ENCODE measurements around the gene IRF3.
A peak's percentile ranks its signal among the peaks of the same experiment; 100 is the strongest.

The IRF3 gene

GRCh38 chr19:49679771-49680413 lies 14.2 kb upstream of the IRF3 start:
- ATAC-seq, result no peak
- TF ChIP-seq CSRNP3 (CRISPR knock-in tag; IDR thresholded peaks at IDR 0.05) (no peak), ZFP30 (CRISPR knock-in tag; IDR thresholded peaks at IDR 0.05) (no peak), TOX (CRISPR knock-in tag; IDR thresholded peaks at IDR 0.05; ENCODE audit: borderline replicate concordance) (no peak), RARB (CRISPR knock-in tag; IDR thresholded peaks at IDR 0.05) (no peak), POU6F1 (CRISPR knock-in tag; IDR thresholded peaks at IDR 0.05; ENCODE audit: borderline replicate concordance, low read depth) (no peak), ZNF8 (CRISPR knock-in tag; IDR thresholded peaks at IDR 0.05) (no peak), GLIS3 (CRISPR knock-in tag; IDR thresholded peaks at IDR 0.05) (no peak)

- TF ChIP-seq ZC3H10 (CRISPR knock-in tag; IDR thresholded peaks at IDR 0.05), result no peak
- no peak for TF ChIP-seq ARNTL (CRISPR knock-in tag; IDR thresholded peaks at IDR 0.05; ENCODE audit: borderline replicate concordance, low read depth)
- no peak for TF ChIP-seq CSDC2 (CRISPR knock-in tag; IDR thresholded peaks at IDR 0.05)
- TF ChIP-seq, protein P1, sequence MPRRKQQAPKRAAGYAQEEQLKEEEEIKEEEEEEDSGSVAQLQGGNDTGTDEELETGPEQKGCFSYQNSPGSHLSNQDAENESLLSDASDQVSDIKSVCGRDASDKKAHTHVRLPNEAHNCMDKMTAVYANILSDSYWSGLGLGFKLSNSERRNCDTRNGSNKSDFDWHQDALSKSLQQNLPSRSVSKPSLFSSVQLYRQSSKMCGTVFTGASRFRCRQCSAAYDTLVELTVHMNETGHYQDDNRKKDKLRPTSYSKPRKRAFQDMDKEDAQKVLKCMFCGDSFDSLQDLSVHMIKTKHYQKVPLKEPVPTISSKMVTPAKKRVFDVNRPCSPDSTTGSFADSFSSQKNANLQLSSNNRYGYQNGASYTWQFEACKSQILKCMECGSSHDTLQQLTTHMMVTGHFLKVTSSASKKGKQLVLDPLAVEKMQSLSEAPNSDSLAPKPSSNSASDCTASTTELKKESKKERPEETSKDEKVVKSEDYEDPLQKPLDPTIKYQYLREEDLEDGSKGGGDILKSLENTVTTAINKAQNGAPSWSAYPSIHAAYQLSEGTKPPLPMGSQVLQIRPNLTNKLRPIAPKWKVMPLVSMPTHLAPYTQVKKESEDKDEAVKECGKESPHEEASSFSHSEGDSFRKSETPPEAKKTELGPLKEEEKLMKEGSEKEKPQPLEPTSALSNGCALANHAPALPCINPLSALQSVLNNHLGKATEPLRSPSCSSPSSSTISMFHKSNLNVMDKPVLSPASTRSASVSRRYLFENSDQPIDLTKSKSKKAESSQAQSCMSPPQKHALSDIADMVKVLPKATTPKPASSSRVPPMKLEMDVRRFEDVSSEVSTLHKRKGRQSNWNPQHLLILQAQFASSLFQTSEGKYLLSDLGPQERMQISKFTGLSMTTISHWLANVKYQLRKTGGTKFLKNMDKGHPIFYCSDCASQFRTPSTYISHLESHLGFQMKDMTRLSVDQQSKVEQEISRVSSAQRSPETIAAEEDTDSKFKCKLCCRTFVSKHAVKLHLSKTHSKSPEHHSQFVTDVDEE (CRISPR knock-in tag; IDR thresholded peaks at IDR 0.05), result no peak
- no peak for TF ChIP-seq PPARA (CRISPR knock-in tag; IDR thresholded peaks at IDR 0.05; ENCODE audit: borderline replicate concordance)
- no peak for TF ChIP-seq TCF4 (CRISPR knock-in tag; IDR thresholded peaks at IDR 0.05; ENCODE audit: borderline replicate concordance)
- no peak for TF ChIP-seq SNAI2 (CRISPR knock-in tag; IDR thresholded peaks at IDR 0.05)
- no peak for TF ChIP-seq OSR1 (CRISPR knock-in tag; IDR thresholded peaks at IDR 0.05)
- TF ChIP-seq ZNF8 (CRISPR knock-in tag; IDR thresholded peaks at IDR 0.05), result no peak
- no peak for ATAC-seq
Measured at GRCh38 chr19:49678985-49679770, 13.5 kb upstream of the IRF3 start.

DNA sequence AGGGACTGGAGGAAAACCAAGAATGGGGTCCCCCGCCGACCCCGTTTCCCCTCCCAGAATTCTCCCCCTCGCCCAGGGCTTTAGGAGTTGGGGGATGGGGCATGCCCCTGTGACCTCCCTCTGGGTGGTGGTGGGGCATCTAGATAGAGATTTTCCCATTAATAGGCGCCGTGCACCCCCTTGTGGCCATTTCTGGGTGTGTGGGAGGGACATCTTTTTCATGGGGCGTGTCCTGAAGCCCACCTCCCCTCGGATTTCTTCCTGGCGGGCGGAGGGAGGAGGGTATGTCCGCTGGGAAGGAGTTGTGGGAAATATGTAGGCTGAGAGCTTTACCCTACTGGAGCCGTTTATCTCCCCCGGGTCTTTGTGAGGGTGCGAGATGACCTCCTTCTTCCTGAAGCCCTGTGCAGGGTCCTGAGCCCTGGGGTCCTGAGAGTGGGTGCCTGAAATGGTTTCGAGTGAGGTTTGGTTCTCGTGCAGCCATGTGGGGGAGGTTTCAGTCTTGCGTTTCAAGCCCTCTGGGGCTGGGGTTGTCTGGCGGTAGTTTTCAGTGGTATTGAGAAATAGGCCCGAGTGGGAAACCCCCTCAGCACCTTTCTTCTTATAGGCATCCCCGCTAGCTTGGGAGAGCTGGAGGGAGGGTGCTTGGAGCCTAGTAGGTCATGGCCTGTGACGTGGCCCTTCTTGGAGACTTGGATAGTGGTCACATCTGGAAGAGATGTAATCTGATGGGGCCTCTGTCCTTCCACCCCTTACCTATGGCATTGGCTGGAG lies 12.4 kb upstream of the IRF3 start:
- ATAC-seq, result peak; percentile 25
- TF ChIP-seq ZNF565 (CRISPR knock-in tag; conservative IDR thresholded peaks at IDR 0.05; ENCODE audit: low read depth) (no peak), ZFP3 (CRISPR knock-in tag; IDR thresholded peaks at IDR 0.05) (no peak), OSR1 (CRISPR knock-in tag; IDR thresholded peaks at IDR 0.05) (no peak), CSDC2 (CRISPR knock-in tag; IDR thresholded peaks at IDR 0.05) (no peak), ZNF70 (CRISPR knock-in tag; IDR thresholded peaks at IDR 0.05) (no peak), GLIS3 (CRISPR knock-in tag; IDR thresholded peaks at IDR 0.05) (no peak), BACH2 (CRISPR knock-in tag; IDR thresholded peaks at IDR 0.05; ENCODE audit: borderline replicate concordance) (no peak), ZFP30 (CRISPR knock-in tag; IDR thresholded peaks at IDR 0.05) (no peak)
- TF ChIP-seq, protein P1 (CRISPR knock-in tag; IDR thresholded peaks at IDR 0.05), result no peak

Measured in SK-N-SH treated with all-trans-retinoic acid at 6 μM for 48 hours (cell line).